NT2/D1 (cell line): Measurements from ENCODE around the gene WDR20.

Experiments
- DNase-seq: peaks from one replicate; pipeline ENCODE4 v3.0.0-alpha.2; 2011; ENCODE audit warnings: low read depth, low spot score
- H3K27me3 ChIP-seq: 2 replicates; pipeline ENCODE4 v1.6.0; 2011; ENCODE audit warnings: mild to moderate bottlenecking; ENCODE audit not compliant: insufficient read length, insufficient read depth
- H3K36me3 ChIP-seq: 2 replicates; pipeline ENCODE4 v1.6.1; 2011; ENCODE audit warnings: mild to moderate bottlenecking, low read length, mixed read lengths; ENCODE audit not compliant: insufficient read depth, insufficient read length
- H3K4me1 ChIP-seq: 2 replicates; pipeline ENCODE4 v1.5.1; 2011; ENCODE audit not compliant: insufficient read depth, insufficient read length
- H3K4me3 ChIP-seq: 2 replicates; pipeline ENCODE4 v1.5.1; 2011; ENCODE audit warnings: low read depth; ENCODE audit not compliant: insufficient read length
- H3K9ac ChIP-seq: 2 replicates; pipeline ENCODE4 v1.6.0; 2011; ENCODE audit warnings: low read depth; ENCODE audit not compliant: insufficient read length
- H3K9me3 ChIP-seq: 2 replicates; pipeline ENCODE4 v1.5.1; 2011; ENCODE audit warnings: mild to moderate bottlenecking, low read length; ENCODE audit not compliant: insufficient read depth
- SUZ12 ChIP-seq: IDR thresholded peaks from 2 replicates; pipeline ENCODE4 v1.6.1; 2011; ENCODE audit not compliant: insufficient read length, insufficient read depth; ENCODE audit errors: extremely low read depth
- YY1 ChIP-seq: IDR thresholded peaks from 2 replicates; pipeline ENCODE4 v1.6.1; 2011; ENCODE audit not compliant: insufficient read length, insufficient read depth
- ZNF274 ChIP-seq: IDR thresholded peaks from 2 replicates; pipeline ENCODE4 v1.6.1; 2011; ENCODE audit warnings: mild to moderate bottlenecking, low read depth, low read length

The WDR20 gene

GRCh38 chr14:102225386-102225785 is 85.7 kb downstream of the WDR20 start:
- H3K36me3 ChIP-seq: peaks cover 17% of the 10 kb centered on the region
- TF ChIP-seq ZNF274 (no peak), SUZ12 (no peak), YY1 (no peak)
- no peak overlapping the region for H3K4me3 ChIP-seq
- peaks cover 5% of the 10 kb centered on the region for H3K4me1 ChIP-seq
- no peaks in the 10 kb centered on the region for H3K27me3 ChIP-seq
- no peak for DNase-seq
- no peak overlapping the region for H3K9ac ChIP-seq
- no peaks in the 10 kb centered on the region for H3K9me3 ChIP-seq

- Histone ChIP-seq H3K4me1 (peaks cover 5% of the 10 kb centered on the region), H3K27me3 (no peaks in the 10 kb centered on the region), H3K36me3 (peaks cover 17% of the 10 kb centered on the region), H3K4me3 (no peak overlapping the region), H3K9me3 (no peaks in the 10 kb centered on the region), H3K9ac (no peak overlapping the region)
- no peak for TF ChIP-seq SUZ12
- TF ChIP-seq YY1: no peak
- no peak for TF ChIP-seq ZNF274
- no peak for DNase-seq
Measured at GRCh38 chr14:102225936-102226335, 86.2 kb downstream of the WDR20 start.

- Histone ChIP-seq H3K4me3 (no peak overlapping the region), H3K9me3 (no peaks in the 10 kb centered on the region), H3K4me1 (peaks cover 5% of the 10 kb centered on the region), H3K27me3 (no peaks in the 10 kb centered on the region), H3K36me3 (peaks cover 17% of the 10 kb centered on the region), H3K9ac (no peak overlapping the region)
- TF ChIP-seq ZNF274 (no peak), YY1 (no peak), SUZ12 (no peak)
- DNase-seq: no peak
Measured at GRCh38 chr14:102226356-102227125, 86.8 kb downstream of the WDR20 start.

- TF ChIP-seq ZNF274: no peak
- no peak for TF ChIP-seq YY1
- TF ChIP-seq SUZ12: no peak
- peaks cover 16% of the 10 kb centered on the region for H3K36me3 ChIP-seq
- H3K4me1 ChIP-seq: peaks cover 3% of the 10 kb centered on the region
- no peaks in the 10 kb centered on the region for H3K27me3 ChIP-seq
- H3K9me3 ChIP-seq: no peaks in the 10 kb centered on the region
- no peak for DNase-seq
- H3K4me3 ChIP-seq: no peak overlapping the region
- H3K9ac ChIP-seq: no peak overlapping the region
Measured at GRCh38 chr14:102227184-102227964, 87.7 kb downstream of the WDR20 start.

- Histone ChIP-seq H3K27me3 (no peaks in the 10 kb centered on the region), H3K9me3 (no peaks in the 10 kb centered on the region), H3K36me3 (peaks cover 5% of the 10 kb centered on the region), H3K4me3 (no peak overlapping the region), H3K4me1 (peaks cover 2% of the 10 kb centered on the region), H3K9ac (no peak overlapping the region)
- no peak for DNase-seq
- TF ChIP-seq YY1 (no peak), ZNF274 (no peak), SUZ12 (no peak)
Measured at GRCh38 chr14:102229071-102229738, 89.5 kb downstream of the WDR20 start.

- DNase-seq: no peak
- Histone ChIP-seq H3K9ac (no peak overlapping the region), H3K36me3 (peaks cover 4% of the 10 kb centered on the region), H3K4me3 (no peak overlapping the region), H3K9me3 (no peaks in the 10 kb centered on the region), H3K4me1 (peaks cover 2% of the 10 kb centered on the region), H3K27me3 (no peaks in the 10 kb centered on the region)
- TF ChIP-seq YY1 (no peak), SUZ12 (no peak), ZNF274 (no peak)
Measured at GRCh38 chr14:102229739-102230092, 90.0 kb downstream of the WDR20 start.
